AG04449 (cell line): ENCODE results near the gene RUVBL1.

Experiments used
- CTCF ChIA-PET: fragments of 350-600 bp; formaldehyde crosslinking; extraction: SDS; loops from one replicate; lab custom pipeline; 2021; ENCODE audit warnings: antibody characterized with exemption; lab: Yijun Ruan, JAX
- POLR2A ChIA-PET: fragments of 400-600, 350-600 bp; formaldehyde crosslinking; extraction: SDS; loops from one replicate; lab custom pipeline; 2020; ENCODE audit warnings: antibody characterized with exemption, inconsistent platforms; lab: Yijun Ruan, JAX
- DNase-seq: peaks from one replicate; pipeline ENCODE4 v3.0.0-alpha.2; 2010; ENCODE audit warnings: low read depth, low spot score
- H3K4me3 ChIP-seq: 2 replicates; pipeline ENCODE4 v1.5.1; 2011; ENCODE audit warnings: low read depth, mild to moderate bottlenecking, control low read depth, low read length
- CTCF ChIP-seq: IDR thresholded peaks from one replicate; pipeline ENCODE4 v1.5.1; 2011; ENCODE audit warnings: mild to moderate bottlenecking, moderate library complexity, low read length, control low read depth, inconsistent platforms; ENCODE audit not compliant: insufficient read depth; ENCODE audit errors: missing control alignments

Gene RUVBL1

GRCh38 chr3:128051837-128052594 is 71.6 kb downstream of the RUVBL1 start, which contains the start of gene SEC61A1:
Gene SEC61A1 (plus strand): TSS chr3:128052437. CDS start chr3:128052553, 116 bp downstream.
- TF ChIP-seq CTCF: no peak
- peak within 1 kb of the TSS; percentile 88 for H3K4me3 ChIP-seq
- CTCF ChIA-PET: no interaction called here
- POLR2A ChIA-PET: interaction anchor here (1.1 kb wide), 1 partner anchor 9 kb away, joined by 14 read pairs; no protein-coding TSS in a partner anchor
- DNase-seq: peak; percentile 41

DNA sequence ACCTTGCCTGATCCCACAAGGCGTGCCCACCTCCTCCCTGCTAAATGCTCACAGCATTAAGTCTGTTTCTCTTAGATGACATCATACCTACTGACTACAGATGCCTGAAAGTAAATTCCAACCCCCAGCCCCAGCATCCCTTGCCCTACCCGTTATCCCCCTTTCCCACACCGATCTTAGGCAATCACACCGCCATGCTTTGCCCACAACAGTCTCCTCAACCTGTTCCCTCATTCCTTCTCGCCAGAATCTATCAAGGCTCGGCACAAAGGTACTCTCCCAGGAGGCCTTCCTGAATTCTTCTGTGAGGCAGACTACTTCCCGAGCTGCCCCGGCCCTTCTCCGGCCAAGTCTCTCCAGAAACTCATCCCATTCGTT is 72.2 kb downstream of the RUVBL1 start:
- no peak for TF ChIP-seq CTCF
- DNase-seq: no peak
- ChIA-PET POLR2A (no interaction called here), CTCF (interaction anchor here (1.1 kb wide), 1 partner anchor 361 kb away, joined by 3 read pairs; no protein-coding TSS in a partner anchor)
- H3K4me3 ChIP-seq: peak overlapping the region; percentile 88

DNA sequence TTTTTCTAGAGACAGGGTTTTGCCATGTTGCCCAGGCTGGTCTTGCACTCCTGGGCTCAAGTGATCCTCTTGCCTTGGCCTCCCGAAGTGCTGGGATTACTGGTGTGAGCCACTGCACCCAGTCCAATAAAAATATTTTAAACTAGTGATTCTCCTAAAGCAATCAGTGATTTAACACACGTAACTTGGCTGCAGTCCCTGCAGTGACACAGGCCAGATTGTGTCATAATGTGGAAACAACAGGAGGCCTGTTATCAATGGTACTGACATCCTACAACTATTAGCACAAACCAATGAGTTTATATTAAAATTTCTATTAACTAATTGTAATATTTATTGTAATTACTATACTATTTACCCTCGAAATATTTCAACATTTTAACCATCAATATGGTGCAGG is 73.0 kb downstream of the RUVBL1 start:
- DNase-seq: no peak
- ChIA-PET POLR2A (interaction anchor here (0.6 kb wide), 1 partner anchor 209 kb away, joined by 3 read pairs; no protein-coding TSS in a partner anchor), CTCF (interaction anchor here (1.1 kb wide), 1 partner anchor 360 kb away, joined by 3 read pairs; no protein-coding TSS in a partner anchor)
- no peak overlapping the region for H3K4me3 ChIP-seq
- no peak for TF ChIP-seq CTCF

GRCh38 chr3:128041344-128041743 is 82.3 kb downstream of the RUVBL1 start:
- no peak overlapping the region for H3K4me3 ChIP-seq
- CTCF ChIA-PET: interaction anchor here (0.7 to 0.9 kb wide), 2 partner anchors 8 to 30 kb away, joined by 3 read pairs; no protein-coding TSS in a partner anchor
- POLR2A ChIA-PET: no interaction called here
- TF ChIP-seq CTCF: no peak
- no peak for DNase-seq

- no peak for TF ChIP-seq CTCF
- H3K4me3 ChIP-seq: no peak overlapping the region
- POLR2A ChIA-PET: no interaction called here
- no peak for DNase-seq
- CTCF ChIA-PET: interaction anchor here (0.9 kb wide), 1 partner anchor 7 kb away, joined by 3 read pairs; no protein-coding TSS in a partner anchor
These were observed 83.0 kb downstream of the RUVBL1 start for GRCh38 chr3:128040660-128041059.

GRCh38 chr3:128040041-128040440 is 83.6 kb downstream of the RUVBL1 start:
- ChIA-PET CTCF (no interaction called here), POLR2A (no interaction called here)
- TF ChIP-seq CTCF: no peak
- DNase-seq: no peak
- no peak overlapping the region for H3K4me3 ChIP-seq
